ENCODE results near the gene CD58. TPM values are rescaled to one million over a fixed set of nuclear protein-coding genes. Genes with fewer than 3 reads are reported as not detected.

The CD58 gene
- total and polyA plus RNA-seq, 8 donors: 10.1 to 39.5 (median 13.7) TPM

DNA sequence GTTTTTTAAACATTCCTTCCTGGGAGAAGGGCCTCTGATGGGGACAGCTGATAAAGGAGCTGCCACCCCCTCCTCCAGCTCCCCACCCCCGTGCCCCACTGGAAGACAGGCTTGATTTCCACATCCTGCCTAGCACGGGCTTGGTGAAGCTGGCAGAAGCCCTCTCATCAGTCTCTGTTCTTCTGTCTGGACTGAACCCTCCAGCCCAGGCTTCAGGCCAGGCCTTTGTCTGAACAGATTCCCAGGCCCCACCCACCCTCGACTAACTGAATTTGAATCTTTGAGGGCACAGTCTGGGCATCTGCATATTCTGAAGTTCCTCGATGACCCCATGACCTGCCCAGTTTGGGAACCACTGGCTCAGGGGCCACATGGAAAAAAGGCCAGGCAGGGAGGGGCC is 75.3 kb downstream of the CD58 start:
- no peak for DNase-seq
- peak; percentile 10 for ATAC-seq
- TF ChIP-seq, protein P1, sequence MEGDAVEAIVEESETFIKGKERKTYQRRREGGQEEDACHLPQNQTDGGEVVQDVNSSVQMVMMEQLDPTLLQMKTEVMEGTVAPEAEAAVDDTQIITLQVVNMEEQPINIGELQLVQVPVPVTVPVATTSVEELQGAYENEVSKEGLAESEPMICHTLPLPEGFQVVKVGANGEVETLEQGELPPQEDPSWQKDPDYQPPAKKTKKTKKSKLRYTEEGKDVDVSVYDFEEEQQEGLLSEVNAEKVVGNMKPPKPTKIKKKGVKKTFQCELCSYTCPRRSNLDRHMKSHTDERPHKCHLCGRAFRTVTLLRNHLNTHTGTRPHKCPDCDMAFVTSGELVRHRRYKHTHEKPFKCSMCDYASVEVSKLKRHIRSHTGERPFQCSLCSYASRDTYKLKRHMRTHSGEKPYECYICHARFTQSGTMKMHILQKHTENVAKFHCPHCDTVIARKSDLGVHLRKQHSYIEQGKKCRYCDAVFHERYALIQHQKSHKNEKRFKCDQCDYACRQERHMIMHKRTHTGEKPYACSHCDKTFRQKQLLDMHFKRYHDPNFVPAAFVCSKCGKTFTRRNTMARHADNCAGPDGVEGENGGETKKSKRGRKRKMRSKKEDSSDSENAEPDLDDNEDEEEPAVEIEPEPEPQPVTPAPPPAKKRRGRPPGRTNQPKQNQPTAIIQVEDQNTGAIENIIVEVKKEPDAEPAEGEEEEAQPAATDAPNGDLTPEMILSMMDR (IDR thresholded peaks at IDR 0.05): no peak
- Histone ChIP-seq H3K4me1 (peaks cover 12 to 45% of the 10 kb centered on the region in 2 donors), H3K9me3 (no peaks in the 10 kb centered on the region), H3K4me3 (no peak overlapping the region), H3K36me3 (no peaks in the 10 kb centered on the region), H3K27ac (peak overlapping the region; percentile 40 to 71), H3K27me3 (no peaks in the 10 kb centered on the region)
- intact Hi-C loops (cut with DNase I): no loop called here

GRCh38 chr1:116494745-116495144 is 76.1 kb downstream of the CD58 start:
- no peak overlapping the region for H3K4me3 ChIP-seq
- H3K36me3 ChIP-seq: no peaks in the 10 kb centered on the region
- peaks cover 12 to 47% of the 10 kb centered on the region in 2 donors for H3K4me1 ChIP-seq
- DNase-seq: no peak
- H3K27me3 ChIP-seq: no peaks in the 10 kb centered on the region
- TF ChIP-seq, protein P1 (IDR thresholded peaks at IDR 0.05): no peak
- no peaks in the 10 kb centered on the region for H3K9me3 ChIP-seq
- peak overlapping the region; percentile 40 to 71 for H3K27ac ChIP-seq
- intact Hi-C loops (cut with DNase I): no loop called here
- ATAC-seq: no peak

DNA sequence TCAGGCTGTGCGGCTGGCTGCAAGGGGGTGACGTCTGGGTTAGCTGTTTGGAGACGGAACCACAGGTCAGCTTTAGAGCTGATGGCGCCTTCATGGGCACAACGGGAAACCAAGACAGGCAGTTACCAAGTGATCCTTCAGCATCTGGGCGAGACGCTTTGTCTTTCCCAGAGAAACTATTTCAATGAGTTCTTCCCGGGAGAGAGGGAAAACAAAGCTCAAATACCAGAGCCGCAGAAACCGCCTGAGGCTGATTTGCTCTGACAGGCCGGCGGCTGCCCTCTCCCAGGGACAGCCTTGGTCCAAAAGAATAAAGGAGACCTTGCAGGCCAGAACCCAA is 76.5 kb downstream of the CD58 start:
- no peak for DNase-seq
- ATAC-seq: no peak

DNA sequence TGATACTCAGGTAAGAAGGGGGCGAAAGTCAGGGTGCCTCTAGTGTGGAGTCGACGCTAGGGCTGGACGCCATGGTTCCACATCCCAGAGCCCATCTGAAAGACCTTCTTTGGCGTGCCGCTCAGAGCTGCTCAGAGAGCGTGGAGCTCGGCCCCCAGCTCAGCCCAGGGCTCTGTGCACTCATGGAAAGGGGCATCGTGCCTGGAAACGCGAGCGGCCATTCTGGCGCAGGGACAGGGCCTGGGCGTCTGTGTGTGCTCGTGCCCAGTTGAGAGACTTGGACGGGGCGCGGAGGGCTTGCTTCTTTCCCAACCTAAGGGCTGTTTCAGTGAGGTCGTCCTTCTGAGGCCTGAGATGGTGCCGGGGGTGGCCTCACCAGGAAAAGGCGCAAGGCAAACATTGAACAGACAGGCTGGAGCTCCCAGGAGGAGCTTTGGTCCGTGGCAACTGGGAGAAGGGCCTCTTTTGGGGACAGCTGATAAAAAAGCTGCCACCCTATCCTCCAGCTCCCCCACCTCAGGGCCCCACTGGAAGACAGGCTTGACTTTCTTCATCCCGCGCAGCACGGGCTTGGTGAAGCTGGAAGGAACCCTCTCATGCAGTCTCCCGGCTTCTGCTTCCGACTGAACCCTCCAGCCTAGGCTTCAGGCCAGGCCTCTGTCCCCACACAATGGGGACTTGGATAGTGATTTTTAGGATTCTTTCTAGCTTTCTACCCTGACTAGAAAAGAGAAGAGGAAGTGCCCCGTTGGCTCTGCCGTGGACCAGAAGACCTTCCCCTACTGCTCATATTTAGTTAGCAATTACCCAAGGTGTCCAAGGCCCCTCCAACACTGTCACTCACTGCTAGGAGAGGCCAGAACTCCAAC is 77.1 kb downstream of the CD58 start:
- no peak for ATAC-seq
- Histone ChIP-seq H3K4me3 (no peak overlapping the region), H3K9me3 (no peaks in the 10 kb centered on the region), H3K4me1 (peaks cover 9 to 50% of the 10 kb centered on the region in 2 donors), H3K36me3 (no peaks in the 10 kb centered on the region), H3K27ac (no peak overlapping the region), H3K27me3 (no peaks in the 10 kb centered on the region)
- TF ChIP-seq, protein P1 (IDR thresholded peaks at IDR 0.05): no peak
- peak in 1 of 4 donors; percentile 76 for DNase-seq
- intact Hi-C loops (cut with DNase I): no loop called here

More for the DNA sequence above, 76.5 kb downstream of the CD58 start:
- H3K4me3 ChIP-seq: no peak overlapping the region
- H3K27ac ChIP-seq: no peak overlapping the region
- H3K36me3 ChIP-seq: no peaks in the 10 kb centered on the region
- no peaks in the 10 kb centered on the region for H3K9me3 ChIP-seq
- H3K27me3 ChIP-seq: no peaks in the 10 kb centered on the region
- TF ChIP-seq, protein P1 (IDR thresholded peaks at IDR 0.05): no peak
- peaks cover 12 to 51% of the 10 kb centered on the region in 2 donors for H3K4me1 ChIP-seq
- intact Hi-C loops (cut with DNase I): no loop called here

- no peaks in the 10 kb centered on the region for H3K36me3 ChIP-seq
- H3K27me3 ChIP-seq: no peaks in the 10 kb centered on the region
- H3K4me3 ChIP-seq: no peak overlapping the region
- intact Hi-C loops (cut with DNase I): no loop called here
- no peak for ATAC-seq
- H3K27ac ChIP-seq: no peak overlapping the region
- no peaks in the 10 kb centered on the region for H3K9me3 ChIP-seq
- TF ChIP-seq, protein P1 (IDR thresholded peaks at IDR 0.05): no peak
- H3K4me1 ChIP-seq: peaks cover 3 to 44% of the 10 kb centered on the region in 2 donors
- DNase-seq: no peak
Observed at GRCh38 chr1:116493036-116493435, 77.8 kb downstream of the CD58 start.
